NCI-H146 treated with DMSO at 0.1 percent for 48 hours (cell line): ENCODE data around the gene SOCS4.
A peak's percentile ranks its signal among the peaks of the same experiment; 100 is the strongest.
"Not testable (repeated sequence)": the region's sequence is repeated elsewhere in the genome, so short reads cannot be mapped to it uniquely, and the experiment has no call there.

Experiments
- DNase-seq: peaks from one replicate; lab custom pipeline; 2025; ENCODE audit not compliant: unreplicated experiment; lab: John Stamatoyannopoulos, UW

SOCS4 gene

GRCh38 chr14:55026793-55027561, at the start of gene SOCS4, which contains the start of gene WDHD1:
Gene SOCS4, plus strand, starts transcription at chr14:55027236. Its CDS starts 15,806 bp downstream, at chr14:55043042.
Gene WDHD1, minus strand, starts transcription at chr14:55027099. Its CDS starts 312 bp downstream, at chr14:55026787.
- peak; percentile 74 for DNase-seq

- no peak for DNase-seq
Observed at GRCh38 chr14:54979039-54979438, 48.0 kb upstream of the SOCS4 start.

GRCh38 chr14:54981698-54982097, 45.3 kb upstream of the SOCS4 start:
- no peak for DNase-seq

- no peak for DNase-seq
Observed at GRCh38 chr14:54985156-54985555, 41.9 kb upstream of the SOCS4 start.

GRCh38 chr14:55000381-55000780, 26.7 kb upstream of the SOCS4 start:
- DNase-seq = no peak

- no peak for DNase-seq
Observed at GRCh38 chr14:55005071-55005470, 22.0 kb upstream of the SOCS4 start.

GRCh38 chr14:55015006-55015405, 12.0 kb upstream of the SOCS4 start:
- no peak for DNase-seq

GRCh38 chr14:55019968-55020554, 7.0 kb upstream of the SOCS4 start:
- DNase-seq = no peak

GRCh38 chr14:55024365-55024764, 2.7 kb upstream of the SOCS4 start:
- not testable (repeated sequence) for DNase-seq

GRCh38 chr14:55025948-55026347, 1.1 kb upstream of the SOCS4 start:
- DNase-seq = no peak

GRCh38 chr14:55026441-55026792, 619 bp upstream of the SOCS4 start:
- DNase-seq = no peak

GRCh38 chr14:55028066-55028465, 1.0 kb downstream of the SOCS4 start:
- DNase-seq = peak; percentile 19

GRCh38 chr14:55028476-55028875, 1.4 kb downstream of the SOCS4 start:
- no peak for DNase-seq

- DNase-seq = no peak
Observed at GRCh38 chr14:55031190-55031589, 4.2 kb downstream of the SOCS4 start.

GRCh38 chr14:55037995-55038394, 11.0 kb downstream of the SOCS4 start:
- not testable (repeated sequence) for DNase-seq

- DNase-seq = no peak
Observed at GRCh38 chr14:55038708-55039107, 11.7 kb downstream of the SOCS4 start.

- no peak for DNase-seq
Observed at GRCh38 chr14:55043528-55043927, 16.5 kb downstream of the SOCS4 start.

- no peak for DNase-seq
Observed at GRCh38 chr14:55045087-55045486, 18.1 kb downstream of the SOCS4 start.

- DNase-seq = no peak
Observed at GRCh38 chr14:55047301-55048053, 20.4 kb downstream of the SOCS4 start.

- no peak for DNase-seq
Observed at GRCh38 chr14:55048900-55049436, 21.9 kb downstream of the SOCS4 start.

GRCh38 chr14:55051165-55051422, 24.1 kb downstream of the SOCS4 start:
- DNase-seq = no peak
